Measurements from ENCODE around the gene C10orf120. TPM values are rescaled to one million over a fixed set of nuclear protein-coding genes. Genes with fewer than 3 reads are reported as not detected.

The C10orf120 gene
- total RNA-seq, 1 donor from 2014 or later, result not detected

DNA sequence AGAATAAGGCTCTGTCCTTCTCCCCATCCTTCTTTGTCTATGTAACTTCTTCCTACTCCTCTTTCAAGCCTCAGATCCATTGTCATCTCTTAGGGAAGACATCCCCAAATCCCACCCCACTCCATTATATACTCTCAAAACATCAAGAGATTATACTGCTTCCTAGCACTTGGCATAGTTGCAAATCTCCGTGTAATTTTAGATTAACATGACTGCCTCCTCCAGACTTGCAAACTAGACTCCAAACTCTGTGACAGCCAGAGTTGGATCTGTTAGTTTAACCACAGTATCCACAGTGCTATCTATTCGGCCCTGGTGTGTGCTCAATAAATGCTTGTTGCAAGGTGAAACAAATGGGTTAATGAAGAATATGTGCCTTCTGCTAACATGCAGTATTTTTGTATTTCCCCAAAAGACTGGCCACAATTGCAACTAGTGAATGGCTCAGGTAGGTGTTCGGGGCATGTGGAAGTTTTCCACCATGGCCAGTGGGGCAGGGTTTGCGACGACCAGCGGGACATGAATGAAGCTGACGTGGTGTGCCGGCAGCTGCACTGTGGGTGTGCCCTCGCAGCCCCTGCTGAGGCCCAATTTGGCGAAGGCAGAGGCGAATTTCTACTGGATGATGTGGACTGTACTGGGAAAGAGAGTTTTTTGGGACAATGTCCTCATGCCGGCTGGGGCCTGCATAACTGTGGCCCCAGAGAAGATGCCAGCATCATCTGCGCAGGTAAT lies 34.5 kb upstream of the C10orf120 start:
- Histone ChIP-seq H3K4me3 (ENCODE audit: low read depth, low read length) (no peak overlapping the region), H3K36me3 (ENCODE audit: control insufficient read depth, insufficient read depth, low read length) (no peaks in the 10 kb centered on the region), H3K27me3 (ENCODE audit: control insufficient read depth, insufficient read depth, low read length) (peaks cover 3% of the 10 kb centered on the region)
- DNase-seq (ENCODE audit: low read depth), result no peak
- no peak for TF ChIP-seq CTCF (IDR thresholded peaks at IDR 0.05; ENCODE audit: insufficient read depth, low read length, poor library complexity, severe bottlenecking)

DNA sequence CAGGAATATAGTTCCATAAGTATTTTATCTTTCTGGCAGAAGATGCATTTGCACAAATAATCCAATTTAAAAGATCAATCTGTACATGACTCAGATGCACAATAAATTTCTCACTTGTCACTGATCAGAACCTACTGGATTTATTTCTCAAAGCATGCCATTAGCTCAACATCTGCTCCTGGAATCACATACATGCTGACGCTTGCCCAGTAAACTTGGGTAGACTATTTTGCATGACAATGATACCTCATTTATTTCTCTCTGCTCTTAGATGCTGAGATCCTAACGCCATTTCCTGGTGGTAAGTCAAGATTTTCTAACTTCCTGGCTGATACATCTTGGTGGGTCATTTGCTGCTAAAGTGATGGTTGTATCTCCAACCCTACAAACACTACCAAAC lies 33.8 kb upstream of the C10orf120 start:
- peaks cover 3% of the 10 kb centered on the region for H3K27me3 ChIP-seq (ENCODE audit: control insufficient read depth, insufficient read depth, low read length)
- TF ChIP-seq CTCF (IDR thresholded peaks at IDR 0.05; ENCODE audit: insufficient read depth, low read length, poor library complexity, severe bottlenecking), result no peak
- H3K4me3 ChIP-seq (ENCODE audit: low read depth, low read length), result no peak overlapping the region
- H3K36me3 ChIP-seq (ENCODE audit: control insufficient read depth, insufficient read depth, low read length), result no peaks in the 10 kb centered on the region
- no peak for DNase-seq (ENCODE audit: low read depth)

DNA sequence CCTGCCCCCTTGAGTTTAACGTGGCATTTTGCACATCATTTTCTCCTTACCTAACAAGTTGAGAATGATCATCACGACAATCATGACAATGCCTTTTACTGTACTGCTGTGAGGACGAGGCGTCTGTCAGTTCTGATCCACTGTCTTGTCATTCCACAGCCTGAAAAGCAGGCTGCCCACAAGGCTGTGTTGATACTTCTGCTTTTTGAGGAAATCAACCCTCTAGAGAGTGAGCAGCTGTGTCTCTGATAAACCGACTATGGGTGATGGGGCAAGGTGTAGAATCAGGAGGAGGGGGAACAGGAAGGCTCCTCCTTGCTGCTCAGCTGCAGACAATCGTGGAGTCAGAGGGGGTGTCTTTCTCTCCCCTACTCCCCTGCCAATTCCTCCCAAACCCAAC lies 30.6 kb upstream of the C10orf120 start:
- no peak for TF ChIP-seq CTCF (IDR thresholded peaks at IDR 0.05; ENCODE audit: insufficient read depth, low read length, poor library complexity, severe bottlenecking)
- Histone ChIP-seq H3K36me3 (ENCODE audit: control insufficient read depth, insufficient read depth, low read length) (no peaks in the 10 kb centered on the region), H3K27me3 (ENCODE audit: control insufficient read depth, insufficient read depth, low read length) (peaks cover 3% of the 10 kb centered on the region), H3K4me3 (ENCODE audit: low read depth, low read length) (no peak overlapping the region)
- no peak for DNase-seq (ENCODE audit: low read depth)

GRCh38 chr10:122729126-122729525 lies 29.5 kb upstream of the C10orf120 start:
- H3K4me3 ChIP-seq (ENCODE audit: low read depth, low read length), result no peak overlapping the region
- no peaks in the 10 kb centered on the region for H3K36me3 ChIP-seq (ENCODE audit: control insufficient read depth, insufficient read depth, low read length)
- H3K27me3 ChIP-seq (ENCODE audit: control insufficient read depth, insufficient read depth, low read length), result peaks cover under 1% of the 10 kb centered on the region
- no peak for DNase-seq (ENCODE audit: low read depth)
- TF ChIP-seq CTCF (IDR thresholded peaks at IDR 0.05; ENCODE audit: insufficient read depth, low read length, poor library complexity, severe bottlenecking), result no peak

GRCh38 chr10:122727426-122727825 lies 27.8 kb upstream of the C10orf120 start:
- Histone ChIP-seq H3K4me3 (ENCODE audit: low read depth, low read length) (no peak overlapping the region), H3K36me3 (ENCODE audit: control insufficient read depth, insufficient read depth, low read length) (no peaks in the 10 kb centered on the region), H3K27me3 (ENCODE audit: control insufficient read depth, insufficient read depth, low read length) (no peaks in the 10 kb centered on the region)
- no peak for DNase-seq (ENCODE audit: low read depth)
- no peak for TF ChIP-seq CTCF (IDR thresholded peaks at IDR 0.05; ENCODE audit: insufficient read depth, low read length, poor library complexity, severe bottlenecking)

- TF ChIP-seq CTCF (IDR thresholded peaks at IDR 0.05; ENCODE audit: insufficient read depth, low read length, poor library complexity, severe bottlenecking), result no peak
- DNase-seq (ENCODE audit: low read depth), result no peak
- no peak overlapping the region for H3K4me3 ChIP-seq (ENCODE audit: low read depth, low read length)
- no peaks in the 10 kb centered on the region for H3K36me3 ChIP-seq (ENCODE audit: control insufficient read depth, insufficient read depth, low read length)
- no peaks in the 10 kb centered on the region for H3K27me3 ChIP-seq (ENCODE audit: control insufficient read depth, insufficient read depth, low read length)
These were observed 26.1 kb upstream of the C10orf120 start for GRCh38 chr10:122725768-122726167.
